Measurements from ENCODE around the gene SSR1.
"Not testable (repeated sequence)": the region's sequence is repeated elsewhere in the genome, so short reads cannot be mapped to it uniquely, and the experiment has no call there.

The SSR1 gene

GRCh38 chr6:7319406-7319805, 6.4 kb upstream of the SSR1 start:
- not testable (repeated sequence) for DNase-seq (ENCODE audit: low read depth in 3 of 3, low spot score in 1 of 3)

GRCh38 chr6:7317538-7317937, 4.5 kb upstream of the SSR1 start:
- no peak for DNase-seq (ENCODE audit: low read depth in 3 of 3, low spot score in 1 of 3)

- no peak for DNase-seq (ENCODE audit: low read depth in 3 of 3, low spot score in 1 of 3)
Observed at GRCh38 chr6:7316658-7317533, 3.9 kb upstream of the SSR1 start.

GRCh38 chr6:7315948-7316365, 3.0 kb upstream of the SSR1 start:
- no peak for DNase-seq (ENCODE audit: low read depth in 3 of 3, low spot score in 1 of 3)

- DNase-seq (ENCODE audit: low read depth in 3 of 3, low spot score in 1 of 3): not testable (repeated sequence)
Observed at GRCh38 chr6:7315087-7315947, 2.3 kb upstream of the SSR1 start.

- DNase-seq (ENCODE audit: low read depth in 3 of 3, low spot score in 1 of 3): no peak
Observed at GRCh38 chr6:7314414-7314813, 1.4 kb upstream of the SSR1 start.

GRCh38 chr6:7313505-7314165, 636 bp upstream of the SSR1 start:
- no peak for DNase-seq (ENCODE audit: low read depth in 3 of 3, low spot score in 1 of 3)

GRCh38 chr6:7311917-7312615, 933 bp downstream of the SSR1 start:
- no peak for DNase-seq (ENCODE audit: low read depth in 3 of 3, low spot score in 1 of 3)

- no peak for DNase-seq (ENCODE audit: low read depth in 3 of 3, low spot score in 1 of 3)
Observed at GRCh38 chr6:7311176-7311575, 1.8 kb downstream of the SSR1 start.

- DNase-seq (ENCODE audit: low read depth in 3 of 3, low spot score in 1 of 3): no peak
Observed at GRCh38 chr6:7309050-7309449, 3.9 kb downstream of the SSR1 start.

GRCh38 chr6:7307533-7307932, 5.5 kb downstream of the SSR1 start:
- no peak for DNase-seq (ENCODE audit: low read depth in 3 of 3, low spot score in 1 of 3)

GRCh38 chr6:7304821-7305220, 8.2 kb downstream of the SSR1 start:
- no peak for DNase-seq (ENCODE audit: low read depth in 3 of 3, low spot score in 1 of 3)

- DNase-seq (ENCODE audit: low read depth in 3 of 3, low spot score in 1 of 3): no peak
Observed at GRCh38 chr6:7301702-7302101, 11.3 kb downstream of the SSR1 start.

GRCh38 chr6:7300926-7301325, 12.1 kb downstream of the SSR1 start:
- no peak for DNase-seq (ENCODE audit: low read depth in 3 of 3, low spot score in 1 of 3)

- DNase-seq (ENCODE audit: low read depth in 3 of 3, low spot score in 1 of 3): no peak
Observed at GRCh38 chr6:7298113-7298512, 14.9 kb downstream of the SSR1 start.

- DNase-seq (ENCODE audit: low read depth in 3 of 3, low spot score in 1 of 3): no peak
Observed at GRCh38 chr6:7296602-7297001, 16.4 kb downstream of the SSR1 start.

GRCh38 chr6:7295916-7296315, 17.1 kb downstream of the SSR1 start:
- DNase-seq (ENCODE audit: low read depth in 3 of 3, low spot score in 1 of 3): no peak

- no peak for DNase-seq (ENCODE audit: low read depth in 3 of 3, low spot score in 1 of 3)
Observed at GRCh38 chr6:7292596-7293255, 20.3 kb downstream of the SSR1 start.

GRCh38 chr6:7290079-7290478, 22.9 kb downstream of the SSR1 start:
- DNase-seq (ENCODE audit: low read depth in 3 of 3, low spot score in 1 of 3): no peak

GRCh38 chr6:7285416-7285815, 27.6 kb downstream of the SSR1 start:
- no peak for DNase-seq (ENCODE audit: low read depth in 3 of 3, low spot score in 1 of 3)
